ENCODE measurements around the gene SCCPDH. TPM values are rescaled to one million over a fixed set of nuclear protein-coding genes. Genes with fewer than 3 reads are reported as not detected.

SCCPDH gene
- polyA plus RNA-seq, 1 experiment = 21.1 TPM

- ChIA-PET CTCF (interaction anchor here (0.8 to 1.0 kb wide), 2 partner anchors 32 to 33 kb away, joined by 3 read pairs; no protein-coding TSS in a partner anchor), POLR2A (no interaction called here)
- TF ChIP-seq CTCF (IDR thresholded peaks at IDR 0.05; ENCODE audit: insufficient read depth, low read depth, low read length) = no peak
- Histone ChIP-seq H3K27me3 (ENCODE audit: control insufficient read depth, insufficient read depth, low read length) (no peaks in the 10 kb centered on the region), H3K36me3 (ENCODE audit: control insufficient read depth, insufficient read depth, low read length) (peaks cover 2% of the 10 kb centered on the region; the same call in 1 of the 2 replicates), H3K4me3 (ENCODE audit: low read depth, low read length) (no peak overlapping the region)
- no peak for DNase-seq (ENCODE audit: low read depth)
Observed at GRCh38 chr1:246722720-246723119, 1.5 kb upstream of the SCCPDH start.

- DNase-seq (ENCODE audit: low read depth) = no peak
- ChIA-PET CTCF (interaction anchor here (1.2 to 1.4 kb wide), 3 partner anchors 14 to 1572 kb away, joined by 3 to 5 read pairs (median 4); no protein-coding TSS in a partner anchor), POLR2A (interaction anchor here (0.7 kb wide), 1 partner anchor 227 kb away, joined by 3 read pairs; no protein-coding TSS in a partner anchor)
- Histone ChIP-seq H3K4me3 (ENCODE audit: low read depth, low read length) (peak overlapping the region; percentile 81), H3K27me3 (ENCODE audit: control insufficient read depth, insufficient read depth, low read length) (no peaks in the 10 kb centered on the region), H3K36me3 (ENCODE audit: control insufficient read depth, insufficient read depth, low read length) (peaks cover 3% of the 10 kb centered on the region; the same call in 1 of the 2 replicates)
- no peak for TF ChIP-seq CTCF (IDR thresholded peaks at IDR 0.05; ENCODE audit: insufficient read depth, low read depth, low read length)
Observed at GRCh38 chr1:246724731-246725095, 504 bp downstream of the SCCPDH start.

- POLR2A ChIA-PET = interaction anchor here (0.7 kb wide), 1 partner anchor 227 kb away, joined by 3 read pairs; no protein-coding TSS in a partner anchor
- CTCF ChIA-PET = interaction anchor here (0.9 to 1.4 kb wide), 3 partner anchors 15 to 1572 kb away, joined by 3 to 5 read pairs (median 3); no protein-coding TSS in a partner anchor
- no peak for TF ChIP-seq CTCF (IDR thresholded peaks at IDR 0.05; ENCODE audit: insufficient read depth, low read depth, low read length)
- DNase-seq (ENCODE audit: low read depth) = no peak
- Histone ChIP-seq H3K4me3 (ENCODE audit: low read depth, low read length) (peak overlapping the region; percentile 81), H3K36me3 (ENCODE audit: control insufficient read depth, insufficient read depth, low read length) (peaks cover 3% of the 10 kb centered on the region; the same call in 1 of the 2 replicates), H3K27me3 (ENCODE audit: control insufficient read depth, insufficient read depth, low read length) (no peaks in the 10 kb centered on the region)
Observed at GRCh38 chr1:246725191-246725590, 982 bp downstream of the SCCPDH start.

- no peaks in the 10 kb centered on the region for H3K27me3 ChIP-seq (ENCODE audit: control insufficient read depth, insufficient read depth, low read length)
- ChIA-PET POLR2A (interaction anchor here (0.6 kb wide), 1 partner anchor 355 kb away, joined by 5 read pairs; no protein-coding TSS in a partner anchor), CTCF (interaction anchor here (0.6 kb wide), 1 partner anchor 1239 kb away, joined by 3 read pairs; no protein-coding TSS in a partner anchor)
- peaks cover 6% of the 10 kb centered on the region for H3K36me3 ChIP-seq (ENCODE audit: control insufficient read depth, insufficient read depth, low read length)
- TF ChIP-seq CTCF (IDR thresholded peaks at IDR 0.05; ENCODE audit: insufficient read depth, low read depth, low read length) = no peak
- no peak for DNase-seq (ENCODE audit: low read depth)
- no peak overlapping the region for H3K4me3 ChIP-seq (ENCODE audit: low read depth, low read length)
Observed at GRCh38 chr1:246726255-246726679, 2.1 kb downstream of the SCCPDH start.

- TF ChIP-seq CTCF (IDR thresholded peaks at IDR 0.05; ENCODE audit: insufficient read depth, low read depth, low read length) = no peak
- ChIA-PET POLR2A (no interaction called here), CTCF (no interaction called here)
- Histone ChIP-seq H3K4me3 (ENCODE audit: low read depth, low read length) (no peak overlapping the region), H3K27me3 (ENCODE audit: control insufficient read depth, insufficient read depth, low read length) (no peaks in the 10 kb centered on the region), H3K36me3 (ENCODE audit: control insufficient read depth, insufficient read depth, low read length) (peaks cover 6% of the 10 kb centered on the region)
- no peak for DNase-seq (ENCODE audit: low read depth)
Observed at GRCh38 chr1:246726881-246727280, 2.7 kb downstream of the SCCPDH start.

All from BJ (cell line).